ENCODE measurements around the gene ELL.

DNA sequence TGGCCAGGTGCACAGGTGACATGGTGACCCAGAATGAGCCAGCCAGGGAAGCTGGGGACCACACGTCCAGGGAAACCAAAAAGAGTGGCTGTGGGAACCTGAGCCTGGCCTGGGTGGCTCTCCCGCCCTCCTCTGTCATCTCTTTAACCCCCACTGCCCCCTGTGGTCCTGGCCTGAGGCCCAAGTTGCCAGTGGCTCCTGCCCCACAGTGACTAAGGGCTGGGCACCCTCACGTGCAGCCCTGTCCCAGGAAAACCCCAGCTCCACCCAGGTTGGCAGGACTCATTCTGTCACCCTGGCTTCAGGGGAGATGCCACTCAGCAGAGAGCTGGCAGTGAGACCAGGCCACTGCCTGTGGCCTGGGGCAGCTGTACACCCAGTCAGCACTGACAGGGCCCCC is 53.4 kb downstream of the ELL start:
- no peak for TF ChIP-seq GATA2 (IDR thresholded peaks at IDR 0.05; ENCODE audit: low read depth, low read length)
- no peak for TF ChIP-seq GATA3 (IDR thresholded peaks at IDR 0.05; ENCODE audit: low read depth, low read length)

All from SH-SY5Y (cell line).